GM10248 (cell line): ENCODE data around the gene LHPP.

ENCODE experiments used
- CTCF ChIA-PET: fragments of 300-600 bp; sonication (Branson Sonifier 250); formaldehyde crosslinking; extraction: SDS; loops from one replicate; lab custom pipeline; 2021; ENCODE audit warnings: antibody characterized with exemption; lab: Yijun Ruan, JAX
- POLR2A ChIA-PET: fragments of 350-650 bp; sonication (Branson Sonifier 250); formaldehyde crosslinking; extraction: SDS; loops from one replicate; lab custom pipeline; 2020; ENCODE audit warnings: antibody characterized with exemption; lab: Yijun Ruan, JAX
- DNase-seq: peaks from one replicate; pipeline ENCODE4 v3.0.0; 2012; ENCODE audit errors: extremely low spot score
- TF ChIP-seq, protein P1 (sequence below): IDR thresholded peaks from 2 replicates; pipeline ENCODE4 v1.5.1; 2012; ENCODE audit warnings: mild to moderate bottlenecking, low read depth; ENCODE audit errors: extremely low read depth, missing control alignments, control extremely low read depth

Gene LHPP

DNA sequence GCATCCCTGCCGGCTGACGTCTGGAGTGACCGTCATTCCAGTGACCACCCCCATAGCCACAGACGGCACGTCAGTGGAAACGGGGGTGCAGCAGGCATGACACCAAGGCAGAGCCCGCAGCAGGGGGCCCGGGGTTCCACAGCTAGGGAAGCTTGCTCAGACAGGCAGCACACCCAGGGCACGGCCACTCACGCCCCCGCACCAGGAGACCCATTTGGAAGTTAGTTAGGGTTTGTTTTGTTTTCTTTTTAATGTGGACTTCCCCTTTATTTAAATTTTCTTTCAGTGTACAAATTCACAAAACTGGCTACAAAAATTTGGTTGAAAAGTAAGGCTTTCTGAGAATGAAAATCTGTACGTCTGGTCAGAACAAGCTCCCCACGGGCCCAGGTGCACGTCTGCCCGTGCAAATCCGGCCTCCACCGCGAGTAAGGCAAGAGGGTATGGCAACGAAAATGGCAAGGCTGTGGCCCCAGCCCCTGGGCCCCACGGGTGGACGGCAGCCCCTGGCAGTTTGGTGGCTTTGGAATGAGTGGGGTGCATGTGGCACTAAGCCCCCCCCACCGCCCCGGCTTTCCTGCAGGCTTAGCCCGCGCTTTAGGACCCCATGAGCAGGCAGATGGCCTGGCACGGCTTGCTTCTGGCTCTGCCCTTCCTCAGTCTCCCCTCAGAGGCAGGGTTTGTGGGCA lies 158.3 kb downstream of the LHPP start:
- peak; percentile 57 for DNase-seq
- POLR2A ChIA-PET, result no interaction called here
- CTCF ChIA-PET, result interaction anchor here (0.8 to 2.8 kb wide), 5 partner anchors 9 to 135 kb away, joined by 3 to 13 read pairs (median 5); no protein-coding TSS in a partner anchor
- TF ChIP-seq, protein P1, sequence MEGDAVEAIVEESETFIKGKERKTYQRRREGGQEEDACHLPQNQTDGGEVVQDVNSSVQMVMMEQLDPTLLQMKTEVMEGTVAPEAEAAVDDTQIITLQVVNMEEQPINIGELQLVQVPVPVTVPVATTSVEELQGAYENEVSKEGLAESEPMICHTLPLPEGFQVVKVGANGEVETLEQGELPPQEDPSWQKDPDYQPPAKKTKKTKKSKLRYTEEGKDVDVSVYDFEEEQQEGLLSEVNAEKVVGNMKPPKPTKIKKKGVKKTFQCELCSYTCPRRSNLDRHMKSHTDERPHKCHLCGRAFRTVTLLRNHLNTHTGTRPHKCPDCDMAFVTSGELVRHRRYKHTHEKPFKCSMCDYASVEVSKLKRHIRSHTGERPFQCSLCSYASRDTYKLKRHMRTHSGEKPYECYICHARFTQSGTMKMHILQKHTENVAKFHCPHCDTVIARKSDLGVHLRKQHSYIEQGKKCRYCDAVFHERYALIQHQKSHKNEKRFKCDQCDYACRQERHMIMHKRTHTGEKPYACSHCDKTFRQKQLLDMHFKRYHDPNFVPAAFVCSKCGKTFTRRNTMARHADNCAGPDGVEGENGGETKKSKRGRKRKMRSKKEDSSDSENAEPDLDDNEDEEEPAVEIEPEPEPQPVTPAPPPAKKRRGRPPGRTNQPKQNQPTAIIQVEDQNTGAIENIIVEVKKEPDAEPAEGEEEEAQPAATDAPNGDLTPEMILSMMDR, result no peak

DNA sequence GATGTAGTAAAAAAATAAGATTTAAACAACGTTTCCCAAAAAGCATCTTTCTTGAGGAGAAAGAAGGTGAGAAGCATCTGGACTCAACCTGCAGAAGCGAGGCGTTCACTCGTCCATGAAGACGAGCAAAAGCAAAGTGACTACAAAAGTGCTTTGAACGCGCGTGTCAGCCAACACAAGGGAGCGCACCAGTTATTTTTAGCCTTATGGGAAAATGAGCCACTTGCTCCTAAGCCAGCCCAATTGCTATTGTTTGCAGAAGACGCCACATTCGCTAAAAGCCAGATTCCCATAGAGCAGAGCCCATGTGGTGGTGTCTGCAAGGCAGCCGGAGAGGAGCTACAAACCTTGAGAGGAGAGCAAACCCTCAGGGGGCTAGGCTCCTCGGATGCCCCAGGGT lies 160.0 kb downstream of the LHPP start:
- POLR2A ChIA-PET, result no interaction called here
- TF ChIP-seq, protein P1, result no peak
- DNase-seq, result no peak
- CTCF ChIA-PET, result interaction anchor here (0.9 to 2.8 kb wide), 5 partner anchors 18 to 120 kb away, joined by 3 to 13 read pairs (median 5); no protein-coding TSS in a partner anchor

DNA sequence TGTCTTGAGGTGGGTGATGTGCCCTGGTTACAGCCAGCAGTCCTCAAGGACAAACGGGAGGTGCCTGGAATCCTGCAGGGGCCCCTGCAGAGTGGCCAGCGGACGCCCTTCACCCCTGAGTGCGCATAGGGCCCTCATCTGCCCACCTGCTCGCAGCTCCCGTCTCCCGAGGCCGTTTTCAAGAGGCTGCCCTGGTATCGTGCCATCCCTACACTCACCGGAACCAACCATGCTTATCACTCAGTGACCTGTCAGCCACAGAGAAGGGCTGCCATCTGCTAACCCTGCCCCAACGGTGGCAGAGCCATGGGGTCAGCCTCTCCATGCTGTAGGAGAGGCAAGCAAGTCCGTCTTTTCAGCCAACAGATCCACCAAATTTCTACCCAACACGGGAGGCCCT lies 160.5 kb downstream of the LHPP start:
- ChIA-PET CTCF (interaction anchor here (1.5 to 2.3 kb wide), 2 partner anchors 17 to 93 kb away, joined by 3 to 5 read pairs; no protein-coding TSS in a partner anchor), POLR2A (no interaction called here)
- no peak for DNase-seq
- TF ChIP-seq, protein P1, result no peak

DNA sequence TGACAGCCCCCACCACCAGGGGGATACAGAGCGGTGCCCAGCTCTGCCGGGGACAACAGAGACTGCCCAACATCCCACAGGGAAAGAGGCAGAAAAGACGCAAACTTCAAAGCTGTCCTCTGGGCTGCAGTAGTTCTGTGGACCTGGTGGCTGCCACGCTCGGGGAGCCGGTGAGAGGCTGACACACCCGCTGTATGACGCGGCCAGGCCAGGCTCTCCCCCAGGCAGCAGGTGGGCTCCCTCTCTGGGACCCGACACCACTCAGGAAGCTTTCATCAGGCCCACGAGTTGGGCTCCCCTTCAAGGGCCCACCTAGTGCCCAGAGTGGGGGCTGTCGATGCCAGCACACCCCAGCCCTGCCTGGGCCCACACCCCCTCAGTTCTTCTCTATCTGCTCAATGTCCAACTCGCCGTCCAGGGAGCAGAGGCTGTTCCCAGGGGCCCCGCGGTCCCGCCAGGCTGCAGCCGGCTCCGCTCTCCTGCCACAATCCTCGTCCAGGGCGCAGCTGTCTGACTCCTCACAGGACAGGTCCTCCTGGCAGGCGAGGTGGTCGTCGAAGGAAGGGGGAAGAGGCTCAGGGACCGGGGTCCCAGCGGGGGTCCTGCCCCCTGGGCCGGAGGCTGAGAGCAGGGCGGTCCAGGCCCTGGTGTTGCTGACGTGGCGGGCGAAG lies 161.4 kb downstream of the LHPP start:
- no peak for DNase-seq
- ChIA-PET CTCF (interaction anchor here (2.3 kb wide), 1 partner anchor 94 kb away, joined by 5 read pairs; no protein-coding TSS in a partner anchor), POLR2A (no interaction called here)
- TF ChIP-seq, protein P1, result no peak

DNA sequence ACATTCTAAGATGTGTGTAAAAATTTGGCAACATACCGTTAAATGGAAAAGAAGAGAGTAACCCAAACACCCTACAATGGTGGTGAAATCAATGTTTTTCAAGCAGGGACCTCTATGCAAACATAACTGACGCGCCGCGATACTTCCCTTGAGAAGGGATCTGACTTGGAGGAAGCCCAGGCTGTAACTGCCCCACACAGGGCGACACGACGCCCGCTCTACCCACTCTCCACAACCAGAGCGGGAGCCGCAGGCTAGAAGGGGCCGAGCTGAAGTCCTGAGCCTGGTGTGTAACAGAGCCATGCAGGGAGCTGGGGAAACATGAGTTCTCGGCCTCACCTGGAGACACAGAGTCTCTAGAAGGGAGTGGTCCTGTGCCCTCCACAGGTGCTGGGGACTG lies 162.4 kb downstream of the LHPP start:
- CTCF ChIA-PET, result interaction anchor here (1.2 kb wide), 1 partner anchor 10 kb away, joined by 3 read pairs; no protein-coding TSS in a partner anchor
- TF ChIP-seq, protein P1, result no peak
- DNase-seq, result no peak
- POLR2A ChIA-PET, result no interaction called here

DNA sequence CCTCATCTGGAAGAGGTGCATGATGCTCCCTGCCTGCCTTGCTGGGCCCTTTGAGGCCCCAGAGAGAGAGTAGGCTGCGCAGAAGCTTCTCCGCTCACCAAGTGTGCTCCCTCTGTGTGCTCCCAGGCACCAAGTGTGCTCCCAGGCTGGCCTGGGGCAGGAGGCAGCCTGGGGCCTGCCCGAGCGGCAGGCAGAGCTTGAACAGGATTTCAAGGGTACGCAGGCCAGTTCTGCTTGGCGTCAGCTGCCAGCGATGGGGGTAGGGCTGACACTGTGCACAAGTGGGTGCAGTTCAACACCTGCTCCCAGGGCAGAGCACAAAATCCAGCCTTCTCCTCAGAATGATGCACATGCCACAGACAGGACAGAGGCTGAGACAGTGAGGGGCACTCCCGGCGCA lies 162.8 kb downstream of the LHPP start:
- no peak for DNase-seq
- TF ChIP-seq, protein P1, result no peak
- ChIA-PET CTCF (interaction anchor here (1.2 kb wide), 1 partner anchor 9 kb away, joined by 3 read pairs; no protein-coding TSS in a partner anchor), POLR2A (no interaction called here)
